PC-9 (cell line): Measurements from ENCODE around the gene LY86.

Experiments used
- EZH2 ChIP-seq: fragments of 200-600 bp; sonication (generic); IDR thresholded peaks from 2 replicates; pipeline ENCODE4 v1.8.0; 2017; ENCODE audit warnings: antibody characterized with exemption, low read depth
- TF ChIP-seq, protein P1 (sequence below): fragments of 200-600 bp; sonication (generic); conservative IDR thresholded peaks from 2 replicates; pipeline ENCODE4 v1.6.1; 2017; ENCODE audit warnings: mixed run types, antibody characterized with exemption, mild to moderate bottlenecking, moderate library complexity

DNA sequence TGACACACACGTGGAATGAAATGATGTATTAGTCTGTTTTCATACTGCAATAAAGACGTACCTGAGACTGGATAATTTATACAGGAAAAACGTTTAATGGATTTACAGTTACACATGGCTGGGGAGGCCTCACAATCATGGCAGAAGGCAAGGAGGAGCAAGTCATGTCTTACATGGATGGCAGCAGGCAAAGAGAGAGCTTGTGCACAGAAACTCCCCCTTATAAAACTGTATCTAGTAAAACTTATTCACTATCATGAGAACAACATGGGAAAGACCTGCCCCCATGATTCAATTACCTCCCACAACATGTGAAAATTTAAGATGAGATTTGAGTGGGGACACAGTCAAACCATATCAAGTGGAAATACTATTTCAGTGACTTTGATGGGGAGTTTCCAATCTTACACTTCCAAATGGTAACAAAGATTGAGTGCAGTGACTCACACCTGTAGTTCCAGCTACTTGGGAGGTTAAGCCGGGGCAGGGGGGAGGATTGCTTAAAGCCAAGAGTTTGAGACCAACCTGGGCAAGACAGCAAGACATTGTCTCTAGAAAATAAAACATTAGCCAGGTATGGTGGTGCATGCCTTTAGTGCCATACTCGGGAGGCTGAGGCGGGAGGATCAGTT is 8.2 kb upstream of the LY86 start:
- TF ChIP-seq, protein P1, sequence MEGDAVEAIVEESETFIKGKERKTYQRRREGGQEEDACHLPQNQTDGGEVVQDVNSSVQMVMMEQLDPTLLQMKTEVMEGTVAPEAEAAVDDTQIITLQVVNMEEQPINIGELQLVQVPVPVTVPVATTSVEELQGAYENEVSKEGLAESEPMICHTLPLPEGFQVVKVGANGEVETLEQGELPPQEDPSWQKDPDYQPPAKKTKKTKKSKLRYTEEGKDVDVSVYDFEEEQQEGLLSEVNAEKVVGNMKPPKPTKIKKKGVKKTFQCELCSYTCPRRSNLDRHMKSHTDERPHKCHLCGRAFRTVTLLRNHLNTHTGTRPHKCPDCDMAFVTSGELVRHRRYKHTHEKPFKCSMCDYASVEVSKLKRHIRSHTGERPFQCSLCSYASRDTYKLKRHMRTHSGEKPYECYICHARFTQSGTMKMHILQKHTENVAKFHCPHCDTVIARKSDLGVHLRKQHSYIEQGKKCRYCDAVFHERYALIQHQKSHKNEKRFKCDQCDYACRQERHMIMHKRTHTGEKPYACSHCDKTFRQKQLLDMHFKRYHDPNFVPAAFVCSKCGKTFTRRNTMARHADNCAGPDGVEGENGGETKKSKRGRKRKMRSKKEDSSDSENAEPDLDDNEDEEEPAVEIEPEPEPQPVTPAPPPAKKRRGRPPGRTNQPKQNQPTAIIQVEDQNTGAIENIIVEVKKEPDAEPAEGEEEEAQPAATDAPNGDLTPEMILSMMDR, result no peak
- no peak for TF ChIP-seq EZH2
